GM12891 (cell line): ENCODE data around the gene FCRLB.
"Not testable (repeated sequence)": the region's sequence is repeated elsewhere in the genome, so short reads cannot be mapped to it uniquely, and the experiment has no call there.

Source experiments
- POLR2A ChIP-seq: IDR thresholded peaks from 2 replicates; pipeline ENCODE4 v1.6.1; 2011; ENCODE audit warnings: low read depth, low read length, control low read depth
- TAF1 ChIP-seq: IDR thresholded peaks from 2 replicates; pipeline ENCODE4 v1.6.1; 2011; ENCODE audit warnings: low read depth, low read length, control low read depth

DNA sequence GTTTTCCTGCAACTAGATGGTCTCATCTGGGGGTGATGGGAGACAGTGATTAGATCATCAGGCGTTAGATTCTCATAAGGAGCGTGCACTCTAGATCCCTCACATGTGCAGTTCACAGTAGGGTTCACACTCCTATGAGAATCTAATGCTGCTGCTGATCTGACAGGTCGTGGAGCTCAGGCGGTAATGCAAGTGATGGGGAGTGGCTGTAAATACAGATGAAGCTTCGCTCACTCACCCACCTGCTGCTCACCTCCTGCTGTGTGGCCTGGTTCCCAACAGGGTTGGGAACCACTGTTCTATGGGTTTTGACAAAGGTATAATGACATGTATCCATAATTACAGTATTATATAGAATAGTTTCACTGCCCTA lies 48.3 kb downstream of the FCRLB start:
- not testable (repeated sequence) for TF ChIP-seq TAF1, POLR2A
